ENCODE measurements around the gene BCORL1. TPM values are rescaled to one million over a fixed set of nuclear protein-coding genes. Genes with fewer than 3 reads are reported as not detected.

BCORL1 gene
- total RNA-seq, 1 donor from 2014 or later, result 22.3 TPM

DNA sequence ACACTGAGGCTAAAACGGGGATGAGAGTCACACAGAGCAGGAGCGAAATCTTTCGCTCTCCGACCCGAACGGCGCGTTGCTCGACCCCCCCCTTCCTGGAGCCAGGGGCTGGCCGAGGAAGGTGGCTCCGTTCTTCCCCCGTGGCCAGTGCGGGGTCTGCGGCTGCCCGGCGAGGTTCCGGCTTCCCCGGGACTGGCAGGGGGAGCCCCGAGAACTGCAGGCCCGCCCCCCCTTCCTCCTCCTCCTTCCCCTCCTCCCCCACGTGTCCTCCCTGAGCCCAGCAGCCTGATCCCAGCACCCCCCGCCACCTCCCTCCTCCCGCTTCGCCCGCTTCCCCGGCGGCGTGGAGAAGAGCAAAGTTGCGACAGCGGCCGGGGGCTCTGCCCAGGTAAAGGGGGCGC lies 2.4 kb upstream of the BCORL1 start:
- FAIRE-seq, result no peak

DNA sequence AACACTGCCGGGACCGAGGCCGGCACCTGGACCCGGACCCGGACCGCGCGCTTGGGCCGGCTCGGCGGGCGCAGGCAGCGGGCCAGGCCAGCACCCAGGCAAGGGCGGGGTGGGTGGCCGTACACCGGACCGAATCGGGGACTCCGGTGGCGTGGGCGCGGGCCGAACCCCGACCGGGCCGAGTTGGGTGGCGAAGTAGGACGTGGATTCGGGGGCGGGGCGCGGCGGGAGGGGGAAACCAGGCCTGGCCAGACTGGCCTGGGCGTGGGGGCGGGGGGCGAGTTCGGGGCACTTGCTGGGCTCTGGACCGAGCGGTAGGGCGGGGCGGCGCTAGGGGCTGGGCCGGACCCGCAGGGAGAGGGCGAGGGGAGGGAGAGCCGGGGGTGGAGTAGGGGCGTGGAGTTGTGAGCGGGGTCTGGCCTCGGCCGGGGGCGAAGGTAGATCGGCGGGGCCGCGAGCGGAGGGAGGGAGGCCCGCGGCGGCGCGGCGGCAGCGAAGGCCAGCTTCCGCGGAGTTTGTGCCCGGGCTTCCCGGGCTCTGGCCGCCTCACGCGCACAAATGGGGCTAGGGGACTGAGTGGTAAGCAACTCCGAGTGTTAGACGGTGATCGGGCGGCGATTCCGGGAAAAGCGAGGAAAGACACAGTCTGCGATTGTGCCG lies 1.8 kb upstream of the BCORL1 start:
- no peaks in the 10 kb centered on the region for H3K27me3 Mint-ChIP-seq (ENCODE audit: low read depth, unreplicated experiment)
- peaks cover 5% of the 10 kb centered on the region for H4K20me1 ChIP-seq (ENCODE audit: insufficient read depth, low read length)
- H3K9me3 ChIP-seq (ENCODE audit: insufficient read depth, low read depth, low read length), result no peaks in the 10 kb centered on the region
- TF ChIP-seq EZH2 (IDR thresholded peaks at IDR 0.05; ENCODE audit: insufficient read depth, low read length), result peak; percentile 58
- TF ChIP-seq, protein P1, sequence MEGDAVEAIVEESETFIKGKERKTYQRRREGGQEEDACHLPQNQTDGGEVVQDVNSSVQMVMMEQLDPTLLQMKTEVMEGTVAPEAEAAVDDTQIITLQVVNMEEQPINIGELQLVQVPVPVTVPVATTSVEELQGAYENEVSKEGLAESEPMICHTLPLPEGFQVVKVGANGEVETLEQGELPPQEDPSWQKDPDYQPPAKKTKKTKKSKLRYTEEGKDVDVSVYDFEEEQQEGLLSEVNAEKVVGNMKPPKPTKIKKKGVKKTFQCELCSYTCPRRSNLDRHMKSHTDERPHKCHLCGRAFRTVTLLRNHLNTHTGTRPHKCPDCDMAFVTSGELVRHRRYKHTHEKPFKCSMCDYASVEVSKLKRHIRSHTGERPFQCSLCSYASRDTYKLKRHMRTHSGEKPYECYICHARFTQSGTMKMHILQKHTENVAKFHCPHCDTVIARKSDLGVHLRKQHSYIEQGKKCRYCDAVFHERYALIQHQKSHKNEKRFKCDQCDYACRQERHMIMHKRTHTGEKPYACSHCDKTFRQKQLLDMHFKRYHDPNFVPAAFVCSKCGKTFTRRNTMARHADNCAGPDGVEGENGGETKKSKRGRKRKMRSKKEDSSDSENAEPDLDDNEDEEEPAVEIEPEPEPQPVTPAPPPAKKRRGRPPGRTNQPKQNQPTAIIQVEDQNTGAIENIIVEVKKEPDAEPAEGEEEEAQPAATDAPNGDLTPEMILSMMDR (IDR thresholded peaks at IDR 0.05; ENCODE audit: insufficient read depth, low read depth, low read length), result no peak
- H3K79me2 ChIP-seq (ENCODE audit: insufficient read depth, low read length), result no peaks in the 10 kb centered on the region
- peak overlapping the region; percentile 71 for H2AFZ ChIP-seq (ENCODE audit: low read depth, low read length)
- no peak for DNase-seq (ENCODE audit: low read depth)
- no peaks in the 10 kb centered on the region for H3K36me3 ChIP-seq (ENCODE audit: insufficient read depth, low read length)
- no peaks in the 10 kb centered on the region for H3K27me3 ChIP-seq (ENCODE audit: insufficient read depth, low read length)
- no peak overlapping the region for H3K27ac Mint-ChIP-seq (ENCODE audit: unreplicated experiment)
- H3K4me1 Mint-ChIP-seq (ENCODE audit: low read depth, unreplicated experiment), result peaks cover 3% of the 10 kb centered on the region
- peak overlapping the region; percentile 80 for H3K4me3 Mint-ChIP-seq (ENCODE audit: unreplicated experiment)
- peaks cover 5% of the 10 kb centered on the region for H3K4me1 ChIP-seq (ENCODE audit: insufficient read depth, low read length)
- FAIRE-seq, result no peak
- H3K9me3 Mint-ChIP-seq (ENCODE audit: unreplicated experiment), result no peaks in the 10 kb centered on the region
- H3K27ac ChIP-seq (ENCODE audit: low read depth, low read length), result no peak overlapping the region
- H3K36me3 Mint-ChIP-seq (ENCODE audit: low read depth, unreplicated experiment), result no peaks in the 10 kb centered on the region
- H3K4me2 ChIP-seq (ENCODE audit: low read length), result no peak overlapping the region
- H3K4me3 ChIP-seq (ENCODE audit: insufficient read depth, low read depth, low read length), result peak overlapping the region; percentile 57
- H3K9ac ChIP-seq (ENCODE audit: low read length), result peak overlapping the region; percentile 46

More for the DNA sequence above, 2.4 kb upstream of the BCORL1 start:
- H3K9me3 Mint-ChIP-seq (ENCODE audit: unreplicated experiment), result no peaks in the 10 kb centered on the region
- H4K20me1 ChIP-seq (ENCODE audit: insufficient read depth, low read length), result peaks cover 3% of the 10 kb centered on the region
- H3K4me3 Mint-ChIP-seq (ENCODE audit: unreplicated experiment), result no peak overlapping the region
- H3K27me3 Mint-ChIP-seq (ENCODE audit: low read depth, unreplicated experiment), result no peaks in the 10 kb centered on the region
- no peaks in the 10 kb centered on the region for H3K27me3 ChIP-seq (ENCODE audit: insufficient read depth, low read length)
- peaks cover under 1% of the 10 kb centered on the region for H3K4me1 Mint-ChIP-seq (ENCODE audit: low read depth, unreplicated experiment)
- no peaks in the 10 kb centered on the region for H3K79me2 ChIP-seq (ENCODE audit: insufficient read depth, low read length)
- no peak overlapping the region for H2AFZ ChIP-seq (ENCODE audit: low read depth, low read length)
- H3K4me2 ChIP-seq (ENCODE audit: low read length), result no peak overlapping the region
- no peak overlapping the region for H3K27ac ChIP-seq (ENCODE audit: low read depth, low read length)
- H3K27ac Mint-ChIP-seq (ENCODE audit: unreplicated experiment), result no peak overlapping the region
- no peak for DNase-seq (ENCODE audit: low read depth)
- no peaks in the 10 kb centered on the region for H3K9me3 ChIP-seq (ENCODE audit: insufficient read depth, low read depth, low read length)
- H3K4me3 ChIP-seq (ENCODE audit: insufficient read depth, low read depth, low read length), result no peak overlapping the region
- H3K36me3 ChIP-seq (ENCODE audit: insufficient read depth, low read length), result no peaks in the 10 kb centered on the region
- no peaks in the 10 kb centered on the region for H3K36me3 Mint-ChIP-seq (ENCODE audit: low read depth, unreplicated experiment)
- H3K9ac ChIP-seq (ENCODE audit: low read length), result no peak overlapping the region
- peaks cover 5% of the 10 kb centered on the region for H3K4me1 ChIP-seq (ENCODE audit: insufficient read depth, low read length)
- TF ChIP-seq, protein P1 (IDR thresholded peaks at IDR 0.05; ENCODE audit: insufficient read depth, low read depth, low read length), result no peak
- no peak for TF ChIP-seq EZH2 (IDR thresholded peaks at IDR 0.05; ENCODE audit: insufficient read depth, low read length)

DNA sequence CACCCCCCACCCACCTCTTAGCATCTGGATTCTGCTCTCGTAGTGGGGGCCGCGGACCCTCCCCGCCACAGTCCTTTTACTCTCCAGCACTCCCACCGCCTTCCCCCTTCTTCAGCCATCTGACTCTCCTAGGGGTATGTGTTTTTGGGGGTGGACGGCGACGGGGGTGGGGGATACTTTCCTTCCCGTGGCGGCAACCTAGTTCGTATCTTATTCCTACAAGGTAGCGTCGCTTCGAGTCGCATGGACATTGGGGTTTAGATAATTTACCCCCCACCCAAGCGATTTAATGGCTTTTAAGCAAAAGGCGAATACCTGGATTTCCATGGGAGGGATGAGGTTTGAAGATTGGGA lies 1.3 kb upstream of the BCORL1 start:
- Histone ChIP-seq H4K20me1 (ENCODE audit: insufficient read depth, low read length) (peaks cover 5% of the 10 kb centered on the region), H3K79me2 (ENCODE audit: insufficient read depth, low read length) (no peaks in the 10 kb centered on the region), H3K27me3 (ENCODE audit: insufficient read depth, low read length) (no peaks in the 10 kb centered on the region), H3K4me1 (ENCODE audit: insufficient read depth, low read length) (peaks cover 5% of the 10 kb centered on the region), H3K9ac (ENCODE audit: low read length) (peak overlapping the region; percentile 46), H3K9me3 (ENCODE audit: insufficient read depth, low read depth, low read length) (no peaks in the 10 kb centered on the region), H3K27ac (ENCODE audit: low read depth, low read length) (no peak overlapping the region), H2AFZ (ENCODE audit: low read depth, low read length) (peak overlapping the region; percentile 71), H3K4me2 (ENCODE audit: low read length) (no peak overlapping the region), H3K4me3 (ENCODE audit: insufficient read depth, low read depth, low read length) (peak overlapping the region; percentile 57), H3K36me3 (ENCODE audit: insufficient read depth, low read length) (no peaks in the 10 kb centered on the region)
- Mint-ChIP-seq H3K4me3 (ENCODE audit: unreplicated experiment) (peak overlapping the region; percentile 80), H3K27me3 (ENCODE audit: low read depth, unreplicated experiment) (no peaks in the 10 kb centered on the region), H3K27ac (ENCODE audit: unreplicated experiment) (no peak overlapping the region), H3K36me3 (ENCODE audit: low read depth, unreplicated experiment) (no peaks in the 10 kb centered on the region), H3K4me1 (ENCODE audit: low read depth, unreplicated experiment) (peaks cover 3% of the 10 kb centered on the region), H3K9me3 (ENCODE audit: unreplicated experiment) (no peaks in the 10 kb centered on the region)
- no peak for DNase-seq (ENCODE audit: low read depth)
- TF ChIP-seq, protein P1 (IDR thresholded peaks at IDR 0.05; ENCODE audit: insufficient read depth, low read depth, low read length), result no peak
- TF ChIP-seq EZH2 (IDR thresholded peaks at IDR 0.05; ENCODE audit: insufficient read depth, low read length), result peak; percentile 48
- FAIRE-seq, result no peak

All from astrocyte (in vitro differentiated cells and primary cell).